HG02623 (cell line): ENCODE measurements around the gene LPCAT4.
A peak's percentile ranks its signal among the peaks of the same experiment; 100 is the strongest.

Experiments
- ATAC-seq: cut with Tn5 transposase; IDR thresholded peaks from one replicate; pipeline ENCODE4 v1.9.1; 2021; ENCODE audit warnings: moderate library complexity; ENCODE audit not compliant: unreplicated experiment

LPCAT4 gene

DNA sequence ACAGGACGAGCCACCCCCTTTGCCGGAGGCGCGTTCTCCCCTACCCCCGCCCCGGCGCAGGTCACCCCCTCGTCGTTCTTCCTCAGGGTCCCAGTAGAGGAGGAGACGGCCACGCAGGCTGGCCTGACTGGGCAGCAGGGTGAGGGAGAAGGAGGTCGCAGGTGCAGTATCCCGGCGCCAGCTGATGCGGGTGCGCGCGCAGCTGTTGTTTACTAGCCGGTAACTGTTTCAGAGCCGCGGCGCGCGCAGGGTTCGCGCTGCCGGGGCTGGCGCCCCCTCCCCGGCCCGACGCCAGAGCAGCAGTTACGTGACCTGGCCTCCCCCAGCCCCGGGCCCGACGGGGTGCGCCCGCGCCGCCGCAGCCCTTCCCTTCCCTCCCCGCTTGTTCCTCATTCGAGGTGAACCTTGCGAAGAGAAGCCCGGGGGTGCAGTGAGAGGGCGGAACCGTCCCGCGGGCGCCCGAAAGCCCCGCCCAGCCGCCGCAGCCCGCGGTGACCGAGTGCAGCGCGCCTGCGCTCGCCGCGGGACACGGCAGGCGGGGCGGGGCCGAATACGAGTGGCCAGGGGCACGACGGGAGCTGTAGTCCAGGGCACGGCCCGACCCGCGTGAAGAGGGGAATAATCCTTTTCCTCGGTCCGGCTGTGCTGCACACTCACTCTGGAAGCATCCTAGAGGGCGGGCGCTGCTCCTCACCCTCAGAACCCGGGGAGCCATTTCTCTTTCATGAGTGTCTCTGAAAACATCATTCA, 29.3 kb downstream of the LPCAT4 start, which contains the start of gene SLC12A6:
Gene SLC12A6, minus strand, starts transcription at position 225 of the 750 bp plus-strand sequence. CDS start 1,101 bp downstream, outside the sequence.
- peak; percentile 70 for ATAC-seq

DNA sequence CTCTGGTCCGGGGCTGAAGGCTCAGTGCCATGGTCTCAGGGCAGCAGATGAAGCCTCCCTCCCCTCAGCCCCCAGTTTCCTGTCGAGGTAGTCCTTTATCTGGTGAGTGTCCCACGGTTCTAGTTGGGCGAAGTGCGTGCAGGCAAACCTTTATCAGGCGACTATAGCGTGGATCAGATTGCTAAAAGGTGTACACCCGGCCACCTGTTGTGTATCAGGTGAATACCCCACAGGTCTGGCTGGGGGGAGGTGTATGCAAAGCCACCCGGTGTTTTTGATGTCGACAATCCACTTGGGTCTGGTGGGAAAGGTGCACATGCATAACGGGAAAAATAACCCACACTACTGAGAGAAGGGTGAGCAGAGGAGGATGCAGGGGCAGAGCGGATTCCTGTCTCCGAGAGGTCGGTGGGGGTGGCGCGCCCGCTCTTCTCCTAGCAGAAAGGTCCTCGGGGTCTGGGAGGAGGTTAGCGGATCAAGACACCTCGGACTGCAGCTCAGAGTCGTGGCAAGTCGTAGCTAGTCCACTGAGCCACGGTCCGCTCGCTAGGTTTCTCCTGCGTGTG, 29.9 kb downstream of the LPCAT4 start:
- peak; percentile 5 for ATAC-seq

DNA sequence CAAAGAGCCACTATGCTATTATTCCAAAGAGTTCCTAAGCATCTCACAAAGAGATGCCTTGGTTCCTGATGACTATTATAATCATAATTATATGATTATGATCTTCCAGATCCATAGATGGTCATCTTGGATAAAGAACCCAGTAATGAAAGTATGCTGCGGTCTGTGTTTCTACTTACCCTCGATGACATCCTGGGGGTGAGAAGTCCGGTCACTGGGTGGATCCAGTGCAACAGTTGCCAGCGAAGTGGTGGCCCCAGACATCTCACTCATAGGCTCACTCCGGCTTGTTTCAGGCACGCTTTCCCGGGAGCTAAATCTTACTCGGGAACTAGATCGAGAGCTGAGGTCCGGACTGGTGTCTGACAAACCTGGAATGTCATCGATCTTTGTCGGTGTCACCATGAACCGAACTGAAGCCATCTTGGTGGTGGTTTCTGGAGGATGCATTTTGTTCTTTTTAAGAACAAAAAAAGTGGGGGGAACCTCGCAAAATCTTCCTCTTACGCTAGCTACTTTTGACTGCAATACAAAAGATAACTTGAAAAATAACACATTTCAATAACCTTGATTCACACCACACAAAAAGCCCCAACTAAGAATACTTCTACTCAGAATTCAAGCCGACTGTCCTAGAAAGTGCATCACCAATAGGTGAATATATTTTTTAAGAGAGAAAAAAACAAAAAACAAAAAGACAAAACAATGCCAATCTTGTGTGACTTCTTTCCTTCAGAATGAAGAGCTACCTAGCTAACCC, 30.6 kb downstream of the LPCAT4 start:
- ATAC-seq = no peak

DNA sequence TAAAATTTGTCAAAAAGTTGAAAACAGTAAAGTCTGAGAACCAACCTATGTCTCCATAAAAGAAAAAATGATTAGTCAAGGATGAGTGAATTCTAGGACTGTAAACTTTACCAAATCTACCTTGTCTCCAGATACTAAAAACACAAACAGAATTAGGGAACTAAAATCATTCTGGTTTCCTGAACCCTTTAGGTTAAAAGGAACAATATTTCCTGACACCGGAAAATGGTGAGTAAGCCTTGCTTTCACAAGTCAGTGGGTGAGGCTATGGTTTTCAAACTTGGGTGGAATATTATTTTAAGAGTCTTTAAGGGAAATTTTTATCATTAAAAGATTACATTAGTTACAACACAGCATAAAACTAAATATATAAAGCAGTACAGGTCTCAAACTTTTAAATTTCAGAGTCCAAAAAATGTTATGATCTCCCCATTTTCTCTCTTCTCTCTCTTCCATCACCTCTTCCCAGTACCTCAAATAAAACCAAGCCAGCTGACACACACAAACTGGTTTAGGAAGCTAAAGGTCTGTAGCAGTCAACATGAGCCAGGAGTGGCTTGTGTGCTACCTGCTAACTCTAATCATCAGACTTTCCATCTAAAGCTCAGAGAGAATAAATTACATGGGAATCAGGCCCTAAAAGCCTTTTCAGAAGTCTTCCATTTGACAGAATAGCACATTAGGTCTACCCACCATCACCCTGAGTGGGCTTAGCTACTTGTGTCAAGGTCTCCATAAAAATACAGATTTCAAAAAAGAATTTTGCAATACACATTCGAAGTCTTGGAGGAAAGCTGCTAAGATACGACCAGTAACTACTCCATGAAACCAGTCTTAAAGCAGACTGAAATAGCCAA, 31.6 kb downstream of the LPCAT4 start:
- no peak for ATAC-seq

DNA sequence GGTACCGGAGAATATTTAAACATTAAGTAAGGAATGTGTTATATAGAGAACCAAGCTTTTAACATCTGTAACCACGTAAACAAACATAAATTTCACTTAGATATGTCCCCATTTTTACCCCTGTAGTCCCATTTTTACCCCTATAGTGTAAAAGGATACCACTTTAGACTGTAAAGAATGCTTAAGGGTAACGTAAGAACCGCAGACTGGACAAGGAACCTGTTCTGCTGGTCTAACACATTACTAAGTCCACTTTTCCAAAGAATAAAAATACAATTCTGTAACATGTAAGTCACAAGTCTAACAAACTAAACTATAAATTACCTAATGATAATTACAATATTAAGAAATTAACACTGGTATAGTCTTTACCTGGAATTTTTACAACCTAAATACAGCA, 32.3 kb downstream of the LPCAT4 start:
- ATAC-seq = no peak

DNA sequence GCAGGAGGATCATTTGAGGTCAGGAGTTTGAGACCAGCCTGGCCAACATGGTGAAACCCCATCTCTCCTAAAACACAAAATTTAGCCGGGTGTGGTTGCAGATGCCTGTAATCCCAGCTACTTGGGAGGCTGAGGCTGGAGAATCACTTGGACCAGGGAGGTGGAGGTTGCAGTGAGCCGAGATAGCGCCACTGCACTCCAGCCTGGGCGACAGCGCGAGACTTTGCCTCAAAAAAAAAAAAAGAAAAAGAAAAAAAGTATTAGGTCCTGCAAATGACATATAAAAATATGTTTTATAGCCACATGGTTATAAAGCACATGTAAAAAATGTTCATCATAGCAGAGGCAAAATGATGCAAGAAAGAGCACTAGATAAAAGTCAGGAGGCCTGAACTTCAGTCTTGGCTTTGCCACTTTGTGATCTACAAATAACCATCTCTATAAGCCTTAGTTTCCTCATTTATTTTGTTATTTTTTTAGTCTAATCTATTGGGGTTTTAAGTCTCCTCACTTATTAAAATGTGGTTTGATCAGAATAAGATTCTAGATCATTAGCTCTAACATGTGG, 34.4 kb downstream of the LPCAT4 start:
- no peak for ATAC-seq

DNA sequence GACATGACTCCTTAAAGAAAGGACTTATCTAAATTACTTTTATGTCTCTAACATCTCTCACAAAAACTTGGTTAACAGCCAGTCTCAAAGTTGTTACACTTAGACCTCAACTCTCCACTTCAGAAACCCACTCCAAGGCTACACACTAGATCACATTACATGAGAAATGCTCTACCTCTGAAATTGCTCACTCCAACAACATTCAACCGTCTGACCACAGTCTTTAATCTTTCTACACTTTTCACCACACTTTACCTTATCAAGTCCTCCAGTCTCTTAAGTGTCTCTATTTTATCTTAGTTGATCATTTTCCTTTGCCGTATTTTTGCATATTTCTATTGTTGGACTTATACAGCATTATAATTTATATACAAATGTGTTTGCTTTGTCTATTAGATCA, 35.2 kb downstream of the LPCAT4 start:
- ATAC-seq = no peak

DNA sequence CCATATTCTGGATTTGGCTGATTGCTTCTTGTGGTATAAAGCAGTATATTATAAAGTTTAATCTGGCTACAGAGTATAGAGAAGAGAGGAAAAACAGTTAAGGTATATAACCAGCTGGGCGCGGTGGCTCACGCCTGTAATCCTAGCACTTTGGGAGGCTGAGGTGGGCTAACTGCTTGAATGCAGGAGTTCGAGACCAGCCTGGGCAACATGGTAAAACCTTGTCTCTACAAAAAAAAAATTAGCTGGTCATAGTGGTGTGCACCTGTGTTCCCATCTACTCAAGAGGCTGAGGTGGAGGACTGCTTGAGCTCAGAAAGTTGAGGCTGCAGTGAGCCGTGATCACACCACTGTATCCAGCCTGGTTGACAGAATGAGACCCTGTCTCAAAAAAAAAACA, 36.7 kb downstream of the LPCAT4 start:
- ATAC-seq = no peak

DNA sequence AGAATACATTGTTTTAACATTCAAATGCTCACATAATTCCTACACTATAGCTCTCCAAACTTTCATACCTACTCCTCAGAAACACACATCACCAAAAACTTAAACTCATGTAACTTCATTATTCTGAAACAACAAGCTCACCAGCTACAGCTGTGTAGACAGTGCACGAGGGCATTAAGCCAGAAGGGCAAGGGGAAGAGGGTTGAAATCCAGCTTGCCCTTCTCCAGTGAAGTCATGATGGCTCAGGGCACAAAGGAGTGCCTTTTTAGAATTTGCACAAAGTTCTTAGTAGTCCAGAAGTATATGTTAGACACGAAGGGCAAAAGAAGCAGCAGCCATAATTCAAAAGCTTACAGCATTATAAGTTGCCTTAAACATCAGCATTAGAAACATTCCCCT, 38.0 kb downstream of the LPCAT4 start:
- no peak for ATAC-seq

DNA sequence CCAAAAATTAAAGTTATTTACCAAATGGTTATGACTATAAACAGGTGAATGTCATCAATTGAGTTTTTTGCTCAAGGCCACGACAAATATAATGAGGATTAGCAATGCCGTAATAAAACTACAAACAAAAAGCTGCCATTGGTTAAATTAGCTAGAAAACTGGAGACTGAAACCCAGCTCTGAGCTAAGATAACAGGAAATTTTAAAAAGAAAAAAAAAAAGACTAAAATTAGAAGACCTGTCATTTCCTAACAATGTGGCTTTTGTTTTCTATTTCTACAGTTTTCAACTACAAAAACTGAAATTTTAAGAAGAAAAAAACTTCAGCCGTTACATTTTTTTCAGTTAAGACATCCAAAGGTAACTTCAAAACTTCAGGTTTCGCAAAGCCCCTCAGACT, 39.1 kb downstream of the LPCAT4 start:
- no peak for ATAC-seq

DNA sequence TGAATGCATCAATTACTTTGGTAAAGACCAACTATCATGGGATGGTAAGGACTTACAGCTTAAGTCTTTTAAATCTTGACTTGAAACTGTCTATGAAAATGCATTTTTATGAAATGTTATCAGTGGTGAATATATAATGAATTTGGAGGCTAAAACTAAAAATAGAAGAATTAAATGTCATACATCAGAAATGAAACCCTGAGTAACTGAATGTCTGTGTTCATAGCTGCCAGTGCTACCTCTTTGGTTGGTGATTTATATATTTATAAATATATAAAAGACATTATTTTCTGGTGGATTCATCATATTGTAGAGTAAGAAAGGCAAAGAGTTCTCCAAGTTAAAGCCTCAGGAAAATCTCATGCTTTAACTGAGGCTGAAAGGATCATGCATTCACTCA, 41.6 kb downstream of the LPCAT4 start:
- no peak for ATAC-seq

DNA sequence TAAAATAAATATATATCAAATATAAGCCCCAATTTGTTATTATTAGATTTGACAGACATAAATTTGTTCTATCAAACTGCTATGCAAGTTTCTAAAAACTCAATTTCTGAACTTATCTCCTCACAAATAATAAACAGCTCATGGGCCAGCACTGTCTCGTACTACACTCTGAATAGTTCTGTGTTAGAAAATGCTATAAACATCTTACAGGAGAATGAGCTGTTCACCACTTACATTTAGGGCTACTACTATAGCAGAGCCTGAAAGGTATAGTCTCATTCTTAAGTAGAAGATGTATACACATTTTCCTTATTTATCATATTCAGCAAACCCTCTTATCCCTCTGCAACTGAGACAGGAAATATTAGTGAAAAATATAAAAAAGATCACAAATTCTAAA, 42.1 kb downstream of the LPCAT4 start:
- ATAC-seq = no peak

DNA sequence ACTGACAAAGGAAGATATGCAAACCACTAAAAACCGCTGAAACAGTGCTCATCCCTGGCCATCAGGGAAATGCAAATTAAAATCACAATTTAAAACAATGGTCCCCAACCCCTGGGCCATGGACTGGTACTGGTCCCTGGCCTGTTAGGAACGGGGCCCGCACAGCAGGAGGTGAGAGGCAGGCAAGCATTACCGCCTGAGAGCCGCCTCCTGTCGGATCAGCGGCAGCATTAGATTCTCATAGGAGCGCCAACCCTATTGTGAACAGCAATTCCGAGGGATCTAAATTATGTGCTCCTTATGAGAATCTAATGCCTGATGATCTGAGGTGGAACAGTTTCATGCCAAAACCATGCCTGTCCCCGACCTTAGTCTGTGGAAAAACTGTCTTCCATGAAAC, 43.8 kb downstream of the LPCAT4 start:
- no peak for ATAC-seq

DNA sequence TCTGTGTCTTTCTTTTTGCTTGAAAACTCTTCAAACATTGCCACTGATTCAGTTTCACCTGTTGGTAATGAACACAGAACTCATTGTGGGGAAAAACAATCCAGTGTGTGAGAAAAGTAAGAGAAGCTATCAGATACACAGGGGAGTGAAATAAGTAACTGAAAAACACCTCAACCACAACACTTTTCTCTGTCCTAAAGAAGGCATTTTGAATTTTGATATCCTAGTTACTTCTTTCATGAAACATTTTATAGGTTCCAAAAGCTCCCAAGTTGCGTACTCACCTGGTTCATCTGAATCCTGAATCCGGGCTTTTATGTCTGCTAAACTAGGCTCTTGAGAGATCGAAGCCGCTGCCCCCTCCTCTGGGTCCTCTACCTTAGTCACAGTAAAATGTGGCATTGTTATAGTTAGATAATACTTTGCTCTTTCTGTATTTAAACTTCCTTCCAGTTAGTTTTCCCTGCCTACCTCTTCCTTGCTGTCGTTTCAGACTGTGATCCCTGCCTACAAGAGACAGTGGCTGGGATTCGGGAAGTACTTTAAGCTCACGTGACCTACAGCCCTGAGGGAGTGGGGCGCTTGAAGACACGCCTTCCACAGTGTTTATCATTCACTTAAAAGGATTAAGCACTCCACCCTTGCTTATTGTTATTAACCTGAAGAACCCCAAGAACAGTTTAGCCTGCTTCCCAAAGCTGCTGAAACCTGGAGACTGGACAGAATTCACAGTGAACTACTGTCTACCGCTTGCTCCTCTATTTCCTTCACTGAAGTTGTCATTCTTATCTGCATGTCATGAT, 48.5 kb downstream of the LPCAT4 start:
- ATAC-seq = peak; percentile 60

DNA sequence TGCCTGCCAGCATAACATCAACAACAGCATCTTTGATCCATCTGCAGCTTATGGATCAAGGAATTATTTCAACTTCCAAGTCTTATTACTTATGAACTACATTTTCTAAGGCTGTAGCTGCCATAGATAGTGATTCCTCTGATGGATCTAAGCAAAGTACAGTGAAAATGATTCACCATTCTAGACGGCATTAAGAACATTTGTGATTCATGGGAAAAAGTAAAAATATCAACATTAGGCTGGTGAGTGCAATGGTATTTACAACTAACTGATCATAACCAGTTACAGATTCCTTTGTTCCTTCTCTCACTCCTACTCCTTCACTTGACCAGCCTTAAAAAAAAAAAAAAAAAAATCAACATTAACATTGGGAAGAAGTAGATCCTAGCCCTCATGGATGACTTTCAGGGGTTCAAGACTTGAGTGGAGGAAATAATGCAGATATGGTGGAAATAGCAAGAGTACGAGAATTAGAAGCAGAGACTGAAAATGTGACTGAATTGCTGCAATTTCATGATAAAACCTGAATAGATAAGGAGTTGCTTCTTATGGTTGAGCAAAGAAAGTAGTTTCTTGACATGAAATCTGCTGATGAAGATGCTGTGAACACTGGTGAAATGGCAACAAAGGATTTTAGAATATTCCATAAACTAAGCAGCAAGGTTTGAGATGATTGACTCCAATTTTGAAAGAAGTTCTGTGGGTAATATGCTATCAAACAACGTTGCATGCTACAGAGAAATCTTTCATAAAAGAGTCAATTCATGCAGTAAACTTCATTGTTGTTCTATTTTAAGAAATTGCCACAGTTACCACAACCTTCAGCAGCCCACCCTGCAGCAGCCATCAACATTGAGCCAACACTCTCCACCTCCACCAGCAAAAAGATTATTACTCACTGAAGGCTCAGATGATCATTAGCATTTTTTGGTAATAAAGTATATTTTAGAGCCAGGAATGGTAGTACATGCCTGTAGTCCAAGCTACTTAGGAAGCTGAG, 52.2 kb downstream of the LPCAT4 start:
- no peak for ATAC-seq

DNA sequence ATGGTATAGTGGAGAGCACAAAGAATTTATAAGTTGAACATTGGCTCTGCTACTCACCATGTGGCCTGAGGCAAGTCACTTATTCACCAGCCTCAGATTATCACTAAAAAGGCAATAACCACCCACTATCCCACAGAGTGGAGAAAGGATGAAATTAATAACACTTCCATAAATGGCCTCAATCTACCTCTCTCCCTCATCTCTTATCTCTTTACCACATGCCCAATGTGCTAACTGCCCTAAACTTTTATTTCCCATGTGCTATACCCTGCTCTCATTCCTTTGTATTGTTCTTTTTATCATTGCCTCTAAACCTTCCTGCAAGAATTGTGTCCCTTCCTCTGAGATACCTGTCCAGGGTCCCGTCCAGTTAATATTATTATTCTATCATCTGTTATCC, 55.4 kb downstream of the LPCAT4 start:
- no peak for ATAC-seq
